Heart left ventricle (tissue), 16 donors: ENCODE measurements around the gene SRPK1. TPM values are rescaled to one million over a fixed set of nuclear protein-coding genes. Genes with fewer than 3 reads are reported as not detected.

ENCODE experiments used
- ATAC-seq, 4 donors: fragments of 200-7000 bp; cut with Tn5 transposase; one replicate each; pipeline ENCODE4 v1.9.1; 2020 to 2022; ENCODE audit warnings: moderate library complexity in 4 of 4, mild to moderate bottlenecking in 3 of 4, moderate number of reproducible peaks in 1 of 4
- DNase-seq, 5 donors: peaks; one replicate each; pipeline ENCODE4 v3.0.0-alpha.2; 2020
- H3K27ac ChIP-seq, 12 donors: fragments of 200-600 bp; sonication (generic) in 4 of 12; one replicate each; pipeline versions ENCODE4 v1.5.0 to v1.8.0; 2016 to 2022; ENCODE audit warnings: mild to moderate bottlenecking in 2 of 12
- H3K27me3 ChIP-seq, 9 donors: fragments of 200-600 bp; sonication (generic) in 2 of 9; one replicate each; pipeline versions ENCODE4 v1.5.1 to v1.8.0; 2016 to 2022; ENCODE audit warnings: mild to moderate bottlenecking in 3 of 9
- H3K36me3 ChIP-seq, 9 donors: fragments of 200-600 bp; sonication (generic) in 2 of 9; one replicate each; pipeline versions ENCODE4 v1.5.0 to v1.8.0; 2018 to 2022; ENCODE audit warnings: mild to moderate bottlenecking in 2 of 9
- H3K4me1 ChIP-seq, 12 donors: fragments of 200-600 bp; sonication (generic) in 4 of 12; one replicate each; pipeline versions ENCODE4 v1.5.0 to v1.8.0; 2016 to 2022; ENCODE audit warnings: mild to moderate bottlenecking in 3 of 12
- H3K4me3 ChIP-seq, 12 donors: fragments of 200-600 bp; sonication (generic) in 4 of 12; one replicate each; pipeline versions ENCODE4 v1.5.0 to v1.8.0; 2017 to 2022; ENCODE audit warnings: mild to moderate bottlenecking in 9 of 12, moderate library complexity in 4 of 12
- H3K9me3 ChIP-seq, 12 donors: fragments of 200-600 bp; sonication (generic) in 4 of 12; one replicate each; pipeline versions ENCODE4 v1.5.0 to v1.8.0; 2016 to 2022; ENCODE audit warnings: mild to moderate bottlenecking in 1 of 12
- CTCF ChIP-seq, 12 donors: fragments of 200-600 bp; sonication (generic) in 4 of 12; IDR thresholded peaks; one replicate each; pipeline versions ENCODE4 v1.5.0 to v1.8.0; 2018 to 2022; ENCODE audit warnings: antibody characterized with exemption in 12 of 12, mild to moderate bottlenecking in 5 of 12
- POLR2A ChIP-seq, 2 donors: fragments of 450-650 bp; IDR thresholded peaks; one replicate each; pipeline ENCODE4 v1.6.1; 2017; ENCODE audit warnings: antibody characterized with exemption in 2 of 2, mild to moderate bottlenecking in 2 of 2, moderate library complexity in 2 of 2
- WGBS, 4 donors: extraction: QIAGEN DNeasy Blood & Tissue Kit in 2 of 4; methylation state at CpG; one replicate each; pipeline versions ENCODE4 v1.1.5 to v1.1.7; 2013 to 2018; 5-methylcytosine and 5-hydroxymethylcytosine counted together
- intact Hi-C, 10 donors: fragments of 100-400 bp; cut with DNase I; formaldehyde crosslinking; loops; one replicate each; pipeline versions ENCODE4 v1.11.1 to v1.14.2; 2022
- polyA plus RNA-seq, 2 donors: library from polyadenylated mRNA; stranded (reverse); fragments of 200-250 nt; gene quantifications; one replicate each; pipeline ENCODE4 v1.2.3, GENCODE V29; 2013
- total RNA-seq, 9 donors: library from RNA; depleted of rRNA in 2 of 9; stranded (reverse); fragments of >200 nt in 2 of 9; fragmentation: NEBNext Ultra II Directional in 3 of 9; extraction: Animal tissue kit (Norgen Biotek cat#: 25700) in 3 of 9; gene quantifications; one replicate each; pipeline versions ENCODE4 v1.1.0 to v1.2.4, GENCODE V29; 2016 to 2023
- donor health status: ischemic (EF 13 %, LVEDD 7.1; RV severe dilation, severe dysfunction).
- donor health status: healthy with polysubstance abuse.
- donor health status: DM: no; HTN: yes; CAD: no.
- donor health status: DM: no; HTN: no; CAD: no.
- donor health status: ischemic (EF 25% LVEDD 6.9; RV normal size, moderate dysfunction).
- donor health status: ischemic (EF 25% LVEDD 5.7; RV mildly dilated, moderate dysfunction).
- donor health status: healthy.
- donor health status: DM: yes; HTN: yes; CAD: no.
- donor health status: ischemic (EF 35%, LVEDD 5.7; RV mildly dilated, moderate dysfunction).
- donor health status: nonischemic (EF 11% LVEDD 7.7; RV severe dilation, severe dysfunction).
- donor health status: DM: yes; HTN: yes; CAD: no.
- donor health status: PGD.
- donor health status: ischemic (EF 29% LVEDD 5.4; RV normal size, mild dysfunction).
- donor health status: nonischemic (EF 23%, LVEDD 6.1; RV moderate dilation, normal function).

The SRPK1 gene
- total and polyA plus RNA-seq, 11 donors = 5.0 to 41.7 (median 19.6) TPM

DNA sequence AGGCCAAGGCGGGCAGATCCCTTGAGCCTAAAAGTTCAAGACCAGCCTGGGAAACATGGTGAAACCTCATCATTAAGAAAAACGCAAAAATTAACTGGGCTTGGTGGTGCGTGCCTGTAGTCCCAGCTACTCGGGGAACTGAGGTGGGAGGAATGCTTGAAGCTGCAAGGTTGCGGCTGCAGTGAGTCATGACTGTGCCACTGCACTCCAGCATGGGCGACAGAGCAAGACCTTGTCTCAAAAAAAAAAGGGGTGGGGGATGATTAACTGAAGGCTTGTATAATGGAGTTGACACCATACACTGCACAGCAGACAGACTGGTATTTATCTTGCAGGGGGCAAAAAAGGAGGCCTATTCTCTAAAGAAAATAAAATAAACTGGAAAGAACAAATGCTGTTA is 27.7 kb downstream of the SRPK1 start:
- ATAC-seq (no peak), DNase-seq (no peak)
- no peaks in the 10 kb centered on the region for H3K9me3 ChIP-seq
- no peaks in the 10 kb centered on the region for H3K27me3 ChIP-seq
- no peak overlapping the region for H3K4me3 ChIP-seq
- intact Hi-C loops = no loop called here
- H3K27ac ChIP-seq = no peak overlapping the region
- WGBS, 4 donors = 94 to 96% (median 96%) methylated on average over 6 of the region's 6 CpGs
- peaks cover 0 to 12% (median 2%) of the 10 kb centered on the region in 9 donors for H3K36me3 ChIP-seq
- TF ChIP-seq CTCF (IDR thresholded peaks at IDR 0.05) = no peak
- no peak for TF ChIP-seq POLR2A (IDR thresholded peaks at IDR 0.05)
- no peaks in the 10 kb centered on the region for H3K4me1 ChIP-seq

DNA sequence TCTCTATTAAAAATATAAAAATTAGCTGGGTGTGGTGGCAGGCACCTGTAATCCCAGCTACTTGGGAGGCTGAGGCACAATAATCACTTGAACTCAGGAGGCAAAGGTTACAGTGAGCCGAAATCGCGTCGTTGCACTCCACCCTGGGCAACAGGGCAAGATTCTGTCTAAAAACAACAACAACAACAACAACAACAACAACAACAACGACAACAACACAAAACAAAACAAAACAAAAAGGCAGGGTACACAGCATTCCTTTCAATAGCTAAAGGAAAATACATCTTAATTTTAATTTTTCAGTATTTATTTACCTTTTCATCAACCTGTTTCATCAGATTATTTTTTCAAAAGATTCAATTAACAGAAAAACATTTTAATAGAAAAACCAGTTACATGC is 28.4 kb downstream of the SRPK1 start:
- Histone ChIP-seq H3K4me1 (no peaks in the 10 kb centered on the region), H3K27me3 (no peaks in the 10 kb centered on the region), H3K9me3 (no peaks in the 10 kb centered on the region), H3K27ac (no peak overlapping the region), H3K36me3 (peaks cover 0 to 19% (median 8%) of the 10 kb centered on the region in 9 donors), H3K4me3 (no peak overlapping the region)
- no peak for ATAC-seq
- no peak for DNase-seq
- TF ChIP-seq CTCF (IDR thresholded peaks at IDR 0.05) = no peak
- TF ChIP-seq POLR2A (IDR thresholded peaks at IDR 0.05) = no peak
- WGBS, 4 donors = 88 to 96% (median 95%) methylated on average over 5 of the region's 5 CpGs
- intact Hi-C loops = no loop called here

DNA sequence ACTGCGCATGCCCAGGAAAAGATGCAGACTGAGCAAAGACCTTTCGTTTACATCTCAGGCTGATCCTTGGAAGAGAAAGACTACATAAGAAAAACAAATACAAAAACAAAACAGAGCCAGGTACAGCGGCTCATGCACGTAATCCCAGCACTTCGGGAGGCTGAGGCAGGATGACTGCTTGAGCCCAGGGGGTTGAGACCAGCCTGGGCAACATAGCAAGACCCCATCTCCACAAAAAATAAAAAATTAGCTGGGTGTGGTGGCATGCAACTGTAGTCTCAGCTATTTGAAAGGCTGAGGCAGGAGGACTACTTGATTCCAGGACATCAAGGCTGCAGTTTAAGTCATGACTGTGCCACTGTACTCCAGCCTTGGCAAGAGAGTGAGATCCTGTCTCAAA is 41.7 kb downstream of the SRPK1 start:
- 94 to 99% (median 97%) methylated on average over 5 of the region's 5 CpGs for WGBS, 4 donors
- Histone ChIP-seq H3K4me3 (no peak overlapping the region), H3K36me3 (peaks cover 0 to 56% (median 13%) of the 10 kb centered on the region in 9 donors), H3K27ac (no peak overlapping the region), H3K27me3 (no peaks in the 10 kb centered on the region), H3K9me3 (peaks cover 0 to 30% (median 13%) of the 10 kb centered on the region in 12 donors), H3K4me1 (no peaks in the 10 kb centered on the region)
- intact Hi-C loops = no loop called here
- TF ChIP-seq POLR2A (IDR thresholded peaks at IDR 0.05) = no peak
- ATAC-seq (no peak), DNase-seq (no peak)

- intact Hi-C loops = no loop called here
- no peak for DNase-seq
- H3K36me3 ChIP-seq = peaks cover 0 to 40% (median 9%) of the 10 kb centered on the region in 9 donors
These were observed 44.0 kb downstream of the SRPK1 start for GRCh38 chr6:35876902-35877301.

More at GRCh38 chr6:35876902-35877301, 44.0 kb downstream of the SRPK1 start:
- ATAC-seq = no peak
- Histone ChIP-seq H3K4me3 (no peak overlapping the region), H3K4me1 (peaks cover 0 to 5% (median 0%) of the 10 kb centered on the region in 12 donors), H3K9me3 (peaks cover 0 to 27% (median 13%) of the 10 kb centered on the region in 12 donors), H3K27me3 (no peaks in the 10 kb centered on the region), H3K27ac (no peak overlapping the region)
- TF ChIP-seq CTCF (IDR thresholded peaks at IDR 0.05) = no peak
- no peak for TF ChIP-seq POLR2A (IDR thresholded peaks at IDR 0.05)
- 65 to 91% (median 89%) methylated on average over 2 of the region's 2 CpGs for WGBS, 4 donors
